IMR-90 (cell line): ENCODE measurements around the gene TTC38. TPM values are rescaled to one million over a fixed set of nuclear protein-coding genes. Genes with fewer than 3 reads are reported as not detected.

Source experiments
- ATAC-seq: fragments of 200-7000 bp; cut with Tn5 transposase; 2 replicates; pipeline ENCODE4 v1.9.1; 2020; ENCODE audit warnings: low read depth, mild to moderate bottlenecking, moderate library complexity
- BruUV-seq: library from RNA; stranded (reverse); fragments of 400-500 nt; replicated peaks from 2 replicates; lab custom pipeline; 2021; lab: Mats Ljungman, UMichigan
- CTCF ChIA-PET: fragments of 300-600 bp; formaldehyde crosslinking; extraction: SDS; loops from one replicate; lab custom pipeline; 2021; ENCODE audit warnings: antibody characterized with exemption; lab: Yijun Ruan, JAX
- POLR2A ChIA-PET: fragments of 300-600 bp; sonication (Branson Sonifier 250); formaldehyde crosslinking; loops from one replicate; lab custom pipeline; 2022; ENCODE audit warnings: antibody characterized with exemption; ENCODE audit not compliant: unreplicated experiment; lab: Charles Lee
- DNase-seq: peaks from one replicate; pipeline ENCODE4 v3.0.0; 2013
- H2AFZ ChIP-seq: replicated peaks from 2 replicates; pipeline ENCODE3; 2013; ENCODE audit warnings: low read length, mild to moderate bottlenecking; ENCODE audit not compliant: poor library complexity
- H2AK5ac ChIP-seq: 2 replicates; pipeline ENCODE4 v1.6.1; 2013; ENCODE audit warnings: low read depth, low read length, inconsistent platforms
- H2AK9ac ChIP-seq: replicated peaks from 2 replicates; pipeline ENCODE3; 2013; ENCODE audit warnings: mild to moderate bottlenecking, low read depth, low read length, moderate library complexity; ENCODE audit not compliant: poor library complexity
- H2BK120ac ChIP-seq: 2 replicates; pipeline ENCODE4 v1.6.1; 2013; ENCODE audit warnings: low read depth, low read length, inconsistent platforms
- H2BK15ac ChIP-seq: 3 replicates; pipeline ENCODE4 v1.6.1; 2013; ENCODE audit warnings: low read depth, low read length, inconsistent platforms
- H2BK20ac ChIP-seq: 2 replicates; pipeline ENCODE4 v1.6.1; 2013; ENCODE audit warnings: low read depth, mild to moderate bottlenecking, inconsistent platforms, low read length, moderate library complexity
- H2BK5ac ChIP-seq: 2 replicates; pipeline ENCODE4 v1.6.1; 2013; ENCODE audit warnings: mild to moderate bottlenecking, low read depth, low read length, inconsistent platforms; ENCODE audit not compliant: poor library complexity, severe bottlenecking
- H3K14ac ChIP-seq: replicated peaks from 2 replicates; pipeline ENCODE4 v1.6.1; 2013; ENCODE audit warnings: low read depth, low read length, inconsistent platforms
- H3K18ac ChIP-seq: 2 replicates; pipeline ENCODE4 v1.6.1; 2013; ENCODE audit warnings: low read depth, low read length, control low read depth
- H3K23ac ChIP-seq: 2 replicates; pipeline ENCODE4 v1.6.1; 2013; ENCODE audit warnings: low read depth, low read length, inconsistent platforms
- H3K27ac ChIP-seq: 2 replicates; pipeline ENCODE4 v1.5.1; 2013; ENCODE audit warnings: mild to moderate bottlenecking, control low read depth, low read length; ENCODE audit not compliant: insufficient read depth
- H3K27me3 ChIP-seq: 2 replicates; pipeline ENCODE4 v1.6.1; 2013; ENCODE audit warnings: low read length; ENCODE audit not compliant: control insufficient read depth, insufficient read depth
- H3K36me3 ChIP-seq: 2 replicates; pipeline ENCODE4 v1.6.1; 2013; ENCODE audit warnings: low read length, mixed read lengths; ENCODE audit not compliant: control insufficient read depth, insufficient read depth
- H3K4ac ChIP-seq: 2 replicates; pipeline ENCODE4 v1.6.1; 2013; ENCODE audit warnings: low read depth, low read length, inconsistent platforms
- H3K4me1 ChIP-seq: 2 replicates; pipeline ENCODE4 v1.6.1; 2013; ENCODE audit warnings: low read length, mixed read lengths; ENCODE audit not compliant: control insufficient read depth, insufficient read depth
- H3K4me2 ChIP-seq: 2 replicates; pipeline ENCODE4 v1.6.1; 2013; ENCODE audit warnings: low read depth, mild to moderate bottlenecking, control low read depth, low read length, moderate library complexity
- H3K4me3 ChIP-seq: 2 replicates; pipeline ENCODE4 v1.5.1; 2013; ENCODE audit warnings: low read depth, mild to moderate bottlenecking, control low read depth, low read length, moderate library complexity; ENCODE audit not compliant: insufficient read depth
- H3K56ac ChIP-seq: 2 replicates; pipeline ENCODE4 v1.6.1; 2013; ENCODE audit warnings: low read length, inconsistent platforms; ENCODE audit not compliant: insufficient read depth; ENCODE audit errors: extremely low read depth
- H3K79me1 ChIP-seq, 2 experiments: 2 replicates each; pipeline ENCODE4 v1.6.1; 2013; ENCODE audit warnings: low read length in 2 of 2, inconsistent platforms in 1 of 2, low read depth in 1 of 2
- H3K9ac ChIP-seq: 2 replicates; pipeline ENCODE4 v1.6.1; 2013; ENCODE audit warnings: low read depth, low read length, control low read depth
- H3K9me1 ChIP-seq: 2 replicates; pipeline ENCODE4 v1.6.1; 2013; ENCODE audit warnings: low read length, inconsistent platforms; ENCODE audit not compliant: insufficient read depth
- H3K9me3 ChIP-seq: 2 replicates; pipeline ENCODE4 v1.6.1; 2013; ENCODE audit warnings: low read length; ENCODE audit not compliant: control insufficient read depth, insufficient read depth
- H4K20me1 ChIP-seq: 2 replicates; pipeline ENCODE4 v1.6.1; 2013; ENCODE audit warnings: low read length, inconsistent platforms; ENCODE audit not compliant: insufficient read depth
- H4K5ac ChIP-seq: 2 replicates; pipeline ENCODE4 v1.6.1; 2013; ENCODE audit warnings: mild to moderate bottlenecking, low read depth, low read length, control low read depth
- H4K8ac ChIP-seq, 2 experiments: 2 replicates each; pipeline ENCODE4 v1.6.1; 2013; ENCODE audit warnings: low read depth in 2 of 2, low read length in 2 of 2, control low read depth in 1 of 2, inconsistent platforms in 1 of 2
- H4K91ac ChIP-seq: 2 replicates; pipeline ENCODE4 v1.6.1; 2013; ENCODE audit warnings: low read depth, low read length, inconsistent platforms; ENCODE audit not compliant: insufficient read depth
- BHLHE40 ChIP-seq: fragments of 150-350 bp; IDR thresholded peaks from 2 replicates; pipeline ENCODE4 v1.6.1; 2016; ENCODE audit warnings: mild to moderate bottlenecking, low read depth, low read length
- CEBPB ChIP-seq: IDR thresholded peaks from 2 replicates; pipeline ENCODE4 v1.6.1; 2012; ENCODE audit warnings: low read depth, low read length, improper control_type of control experiment
- CHD1 ChIP-seq: IDR thresholded peaks from 2 replicates; pipeline ENCODE4 v1.6.1; 2012; ENCODE audit warnings: low read depth, low read length, improper control_type of control experiment
- FOS ChIP-seq: fragments of 150-350 bp; IDR thresholded peaks from 2 replicates; pipeline ENCODE4 v1.6.1; 2016; ENCODE audit warnings: low read depth, low read length
- MAFK ChIP-seq: IDR thresholded peaks from 2 replicates; pipeline ENCODE4 v1.6.1; 2012; ENCODE audit warnings: low read depth, low read length, improper control_type of control experiment
- MAZ ChIP-seq: IDR thresholded peaks from 2 replicates; pipeline ENCODE4 v1.6.1; 2012; ENCODE audit warnings: low read depth, mild to moderate bottlenecking, low read length, improper control_type of control experiment, moderate library complexity, borderline replicate concordance
- MXI1 ChIP-seq: IDR thresholded peaks from 2 replicates; pipeline ENCODE4 v1.6.1; 2012; ENCODE audit warnings: low read depth, mild to moderate bottlenecking, low read length, moderate library complexity, borderline replicate concordance
- NFE2L2 ChIP-seq: fragments of 150-350 bp; IDR thresholded peaks from 2 replicates; pipeline ENCODE4 v1.6.1; 2016; ENCODE audit warnings: low read depth, mild to moderate bottlenecking, low read length
- POLR2A ChIP-seq: IDR thresholded peaks from 2 replicates; pipeline ENCODE4 v1.6.1; 2012; ENCODE audit warnings: mild to moderate bottlenecking, low read depth, low read length
- RAD21 ChIP-seq: IDR thresholded peaks from 2 replicates; pipeline ENCODE4 v1.6.1; 2012; ENCODE audit warnings: low read length, improper control_type of control experiment
- RCOR1 ChIP-seq: IDR thresholded peaks from 2 replicates; pipeline ENCODE4 v1.6.1; 2012; ENCODE audit warnings: mild to moderate bottlenecking, low read length, improper control_type of control experiment; ENCODE audit not compliant: insufficient replicate concordance
- RFX5 ChIP-seq: IDR thresholded peaks from 2 replicates; pipeline ENCODE4 v1.8.0; 2012; ENCODE audit warnings: low read depth, mild to moderate bottlenecking, low read length, moderate library complexity
- SMC3 ChIP-seq: fragments of 150-350 bp; IDR thresholded peaks from 2 replicates; pipeline ENCODE4 v1.6.1; 2016; ENCODE audit warnings: low read depth, mild to moderate bottlenecking, antibody characterized with exemption, low read length, moderate library complexity
- WGBS, 2 experiments: methylation state at CpG; one replicate each; pipeline versions ENCODE4 v1.1.5 to v1.1.7; 2013; ENCODE audit warnings: missing lambda C conversion rate in 2 of 2; ENCODE audit not compliant: insufficient read length in 1 of 2; ENCODE audit errors: extremely low coverage in 2 of 2; 5-methylcytosine and 5-hydroxymethylcytosine counted together
- dilution Hi-C: fragments of 300-500 bp; cut with HindIII; formaldehyde crosslinking; loops from one replicate; pipeline ENCODE4 v1.14.3; 2018; ENCODE audit warnings: low sequenced_read_pairs; ENCODE audit not compliant: unreplicated experiment
- in situ Hi-C: fragments of 300-500 bp; cut with MboI; formaldehyde crosslinking; loops from 3 replicates; pipeline ENCODE4 v1.14.3; 2019; ENCODE audit warnings: low sequenced_read_pairs, inconsistent platforms, mixed read lengths
- intact Hi-C: fragments of 100-400 bp; cut with micrococcal nuclease; formaldehyde crosslinking; loops from 2 replicates; pipeline ENCODE4 v1.10.0; 2022
- polyA plus RNA-seq, 3 experiments: library from polyadenylated mRNA; depleted of rRNA; stranded (reverse); fragments of >200 nt; gene quantifications; 2 replicates each; pipeline ENCODE4 v1.2.3, GENCODE V29; 2012; ENCODE audit warnings: low replicate concordance in 1 of 3
- total RNA-seq: library from RNA; depleted of rRNA; stranded (reverse); fragments of >200 nt; gene quantifications from 2 replicates; pipeline ENCODE4 v1.2.3, GENCODE V29; 2012
- TF ChIP-seq, protein P1 (sequence below): fragments of 150-350 bp; IDR thresholded peaks from 2 replicates; pipeline ENCODE4 v1.6.1; 2016; ENCODE audit warnings: low read depth, mild to moderate bottlenecking, low read length, moderate library complexity, borderline replicate concordance
- TF ChIP-seq, protein P2 (sequence below): conservative IDR thresholded peaks from 2 replicates; pipeline ENCODE4 v1.5.1; 2012; ENCODE audit warnings: mild to moderate bottlenecking, low read depth, low read length, improper control_type of control experiment
- TF ChIP-seq, protein P3 (sequence below): fragments of 150-350 bp; IDR thresholded peaks from 2 replicates; pipeline ENCODE4 v1.6.1; 2017; ENCODE audit warnings: mild to moderate bottlenecking, antibody characterized with exemption, low read length, low read depth

TTC38 gene
- total and polyA plus RNA-seq, 2 of the 4 experiments (the other 2 are of a cell fraction), result 43.6 to 52.3 TPM

GRCh38 chr22:46259374-46259773 is 8.4 kb upstream of the TTC38 start:
- H3K4me1 ChIP-seq, result peaks cover 2% of the 10 kb centered on the region; the same call in 1 of the 2 replicates
- no peak overlapping the region for H3K27ac ChIP-seq
- no peak overlapping the region for H3K4me3 ChIP-seq
- no CpG with 5 or more reads among the region's 12 CpGs for WGBS, 2 experiments
- H4K8ac ChIP-seq, result no peak overlapping the region
- H2AK5ac ChIP-seq, result no peak overlapping the region
- H2AK9ac ChIP-seq, result no peak overlapping the region
- ATAC-seq, result no peak
- no peak for DNase-seq
- peaks cover 23% of the 10 kb centered on the region for H3K9me3 ChIP-seq
- H4K91ac ChIP-seq, result no peak overlapping the region
- H2BK20ac ChIP-seq, result no peak overlapping the region
- H3K27me3 ChIP-seq, result peaks cover 32% of the 10 kb centered on the region
- POLR2A ChIA-PET, result no interaction called here
- no peak overlapping the region for H2AFZ ChIP-seq
- H3K4me2 ChIP-seq, result no peak overlapping the region
- no peak overlapping the region for H3K9ac ChIP-seq
- no peaks in the 10 kb centered on the region for H3K36me3 ChIP-seq
- no peak overlapping the region for H3K4ac ChIP-seq
- H3K14ac ChIP-seq, result no peak overlapping the region
- in situ Hi-C loops, result no loop called here
- TF ChIP-seq, protein P1, sequence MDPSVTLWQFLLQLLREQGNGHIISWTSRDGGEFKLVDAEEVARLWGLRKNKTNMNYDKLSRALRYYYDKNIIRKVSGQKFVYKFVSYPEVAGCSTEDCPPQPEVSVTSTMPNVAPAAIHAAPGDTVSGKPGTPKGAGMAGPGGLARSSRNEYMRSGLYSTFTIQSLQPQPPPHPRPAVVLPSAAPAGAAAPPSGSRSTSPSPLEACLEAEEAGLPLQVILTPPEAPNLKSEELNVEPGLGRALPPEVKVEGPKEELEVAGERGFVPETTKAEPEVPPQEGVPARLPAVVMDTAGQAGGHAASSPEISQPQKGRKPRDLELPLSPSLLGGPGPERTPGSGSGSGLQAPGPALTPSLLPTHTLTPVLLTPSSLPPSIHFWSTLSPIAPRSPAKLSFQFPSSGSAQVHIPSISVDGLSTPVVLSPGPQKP, result no peak
- TF ChIP-seq, protein P2, sequence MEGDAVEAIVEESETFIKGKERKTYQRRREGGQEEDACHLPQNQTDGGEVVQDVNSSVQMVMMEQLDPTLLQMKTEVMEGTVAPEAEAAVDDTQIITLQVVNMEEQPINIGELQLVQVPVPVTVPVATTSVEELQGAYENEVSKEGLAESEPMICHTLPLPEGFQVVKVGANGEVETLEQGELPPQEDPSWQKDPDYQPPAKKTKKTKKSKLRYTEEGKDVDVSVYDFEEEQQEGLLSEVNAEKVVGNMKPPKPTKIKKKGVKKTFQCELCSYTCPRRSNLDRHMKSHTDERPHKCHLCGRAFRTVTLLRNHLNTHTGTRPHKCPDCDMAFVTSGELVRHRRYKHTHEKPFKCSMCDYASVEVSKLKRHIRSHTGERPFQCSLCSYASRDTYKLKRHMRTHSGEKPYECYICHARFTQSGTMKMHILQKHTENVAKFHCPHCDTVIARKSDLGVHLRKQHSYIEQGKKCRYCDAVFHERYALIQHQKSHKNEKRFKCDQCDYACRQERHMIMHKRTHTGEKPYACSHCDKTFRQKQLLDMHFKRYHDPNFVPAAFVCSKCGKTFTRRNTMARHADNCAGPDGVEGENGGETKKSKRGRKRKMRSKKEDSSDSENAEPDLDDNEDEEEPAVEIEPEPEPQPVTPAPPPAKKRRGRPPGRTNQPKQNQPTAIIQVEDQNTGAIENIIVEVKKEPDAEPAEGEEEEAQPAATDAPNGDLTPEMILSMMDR, result no peak
- TF ChIP-seq BHLHE40, result no peak
- no peak for TF ChIP-seq MAFK
- TF ChIP-seq MAZ, result no peak
- TF ChIP-seq RFX5, result no peak
- no peak for TF ChIP-seq MXI1
- no peak for TF ChIP-seq CHD1
- no peak for TF ChIP-seq NFE2L2
- TF ChIP-seq, protein P3, sequence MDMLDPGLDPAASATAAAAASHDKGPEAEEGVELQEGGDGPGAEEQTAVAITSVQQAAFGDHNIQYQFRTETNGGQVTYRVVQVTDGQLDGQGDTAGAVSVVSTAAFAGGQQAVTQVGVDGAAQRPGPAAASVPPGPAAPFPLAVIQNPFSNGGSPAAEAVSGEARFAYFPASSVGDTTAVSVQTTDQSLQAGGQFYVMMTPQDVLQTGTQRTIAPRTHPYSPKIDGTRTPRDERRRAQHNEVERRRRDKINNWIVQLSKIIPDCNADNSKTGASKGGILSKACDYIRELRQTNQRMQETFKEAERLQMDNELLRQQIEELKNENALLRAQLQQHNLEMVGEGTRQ, result no peak
- TF ChIP-seq POLR2A, result no peak
- TF ChIP-seq RCOR1, result no peak
- TF ChIP-seq SMC3, result no peak
- TF ChIP-seq RAD21, result no peak
- TF ChIP-seq FOS, result no peak
- no peak for TF ChIP-seq CEBPB
- BruUV-seq, result no TSS peak
- H4K20me1 ChIP-seq, result no peaks in the 10 kb centered on the region
- no peak overlapping the region for H2BK15ac ChIP-seq
- no peak overlapping the region for H3K56ac ChIP-seq
- no peak overlapping the region for H3K23ac ChIP-seq
- no peaks in the 10 kb centered on the region for H3K79me1 ChIP-seq
- CTCF ChIA-PET, result no interaction called here
- H2BK5ac ChIP-seq, result no peak overlapping the region
- no peak overlapping the region for H3K18ac ChIP-seq
- intact Hi-C loops, result no loop called here
- no peak overlapping the region for H4K5ac ChIP-seq
- H3K9me1 ChIP-seq, result peaks cover 4% of the 10 kb centered on the region; the same call in 1 of the 2 replicates
- dilution Hi-C loops, result no loop called here
- no peak overlapping the region for H2BK120ac ChIP-seq
